Measurements from ENCODE around the gene MMP24OS. TPM values are rescaled to one million over a fixed set of nuclear protein-coding genes. Genes with fewer than 3 reads are reported as not detected.

MMP24OS gene
- total and polyA plus RNA-seq, 2 donors (not counting 1 experiment from before 2014, with no cell fraction given) = 30.1 to 44.1 TPM

- no peak for TF ChIP-seq CTCF (conservative IDR thresholded peaks at IDR 0.05 in 1 of 2, IDR thresholded peaks at IDR 0.05 in 1 of 2; ENCODE audit: low read depth in 1 of 2, low read length in 2 of 2)
Observed at GRCh38 chr20:35288325-35289060, 10.6 kb upstream of the MMP24OS start.

GRCh38 chr20:35287509-35288324 lies 9.8 kb upstream of the MMP24OS start:
- no peak overlapping the region for H3K9ac ChIP-seq (ENCODE audit: insufficient read depth, low read length)
- H3K4me2 ChIP-seq (ENCODE audit: extremely low read depth, insufficient read depth, low read length) = no peak overlapping the region
- H3K4me3 ChIP-seq (replicated peaks in 1 of 4; ENCODE audit: control extremely low read depth in 1 of 4, insufficient read depth in 1 of 4, low read depth in 3 of 4, low read length in 4 of 4) = no peak overlapping the region
- no peak for DNase-seq (ENCODE audit: low read depth in 2 of 2)
- no peaks in the 10 kb centered on the region for H3K27me3 ChIP-seq (ENCODE audit: control insufficient read depth, insufficient read depth, low read length)
- peaks cover 17% of the 10 kb centered on the region for H3K79me2 ChIP-seq (ENCODE audit: control insufficient read depth, insufficient read depth, low read length)
- no peak overlapping the region for H3K27ac ChIP-seq (ENCODE audit: insufficient read depth, low read length)
- peaks cover 2% of the 10 kb centered on the region for H3K36me3 ChIP-seq (ENCODE audit: control insufficient read depth, insufficient read depth, low read length)
- H2AFZ ChIP-seq (ENCODE audit: low read length) = no peak overlapping the region
- TF ChIP-seq CTCF (conservative IDR thresholded peaks at IDR 0.05 in 1 of 2, IDR thresholded peaks at IDR 0.05 in 1 of 2; ENCODE audit: low read depth in 1 of 2, low read length in 2 of 2) = no peak
- no peak for TF ChIP-seq EZH2 (IDR thresholded peaks at IDR 0.05; ENCODE audit: low read length, missing control alignments)
- H3K4me1 ChIP-seq (ENCODE audit: control insufficient read depth, extremely low read depth, insufficient read depth, low read length) = peaks cover 7% of the 10 kb centered on the region
- no peaks in the 10 kb centered on the region for H3K9me3 ChIP-seq (ENCODE audit: control insufficient read depth, insufficient read depth, low read depth, low read length)
- H4K20me1 ChIP-seq (ENCODE audit: control insufficient read depth, extremely low read depth, insufficient read depth, low read length) = no peaks in the 10 kb centered on the region

More at GRCh38 chr20:35288325-35289060, 10.6 kb upstream of the MMP24OS start:
- no peaks in the 10 kb centered on the region for H4K20me1 ChIP-seq (ENCODE audit: control insufficient read depth, extremely low read depth, insufficient read depth, low read length)
- no peak overlapping the region for H3K27ac ChIP-seq (ENCODE audit: insufficient read depth, low read length)
- peaks cover 3% of the 10 kb centered on the region for H3K4me1 ChIP-seq (ENCODE audit: control insufficient read depth, extremely low read depth, insufficient read depth, low read length)
- no peak overlapping the region for H3K9ac ChIP-seq (ENCODE audit: insufficient read depth, low read length)
- peaks cover 10% of the 10 kb centered on the region for H3K79me2 ChIP-seq (ENCODE audit: control insufficient read depth, insufficient read depth, low read length)
- no peak for DNase-seq (ENCODE audit: low read depth in 2 of 2)
- H3K27me3 ChIP-seq (ENCODE audit: control insufficient read depth, insufficient read depth, low read length) = no peaks in the 10 kb centered on the region
- no peaks in the 10 kb centered on the region for H3K36me3 ChIP-seq (ENCODE audit: control insufficient read depth, insufficient read depth, low read length)
- no peak overlapping the region for H3K4me3 ChIP-seq (replicated peaks in 1 of 4; ENCODE audit: control extremely low read depth in 1 of 4, insufficient read depth in 1 of 4, low read depth in 3 of 4, low read length in 4 of 4)
- no peak overlapping the region for H2AFZ ChIP-seq (ENCODE audit: low read length)
- no peaks in the 10 kb centered on the region for H3K9me3 ChIP-seq (ENCODE audit: control insufficient read depth, insufficient read depth, low read depth, low read length)
- no peak overlapping the region for H3K4me2 ChIP-seq (ENCODE audit: extremely low read depth, insufficient read depth, low read length)

GRCh38 chr20:35286899-35287508 lies 9.1 kb upstream of the MMP24OS start:
- no peak for DNase-seq (ENCODE audit: low read depth in 2 of 2)
- H3K79me2 ChIP-seq (ENCODE audit: control insufficient read depth, insufficient read depth, low read length) = peaks cover 24% of the 10 kb centered on the region
- no peak overlapping the region for H3K9ac ChIP-seq (ENCODE audit: insufficient read depth, low read length)
- H3K36me3 ChIP-seq (ENCODE audit: control insufficient read depth, insufficient read depth, low read length) = peaks cover 2% of the 10 kb centered on the region
- no peak overlapping the region for H3K4me2 ChIP-seq (ENCODE audit: extremely low read depth, insufficient read depth, low read length)
- no peak for TF ChIP-seq EZH2 (IDR thresholded peaks at IDR 0.05; ENCODE audit: low read length, missing control alignments)
- TF ChIP-seq CTCF (conservative IDR thresholded peaks at IDR 0.05 in 1 of 2, IDR thresholded peaks at IDR 0.05 in 1 of 2; ENCODE audit: low read depth in 1 of 2, low read length in 2 of 2) = no peak
- H4K20me1 ChIP-seq (ENCODE audit: control insufficient read depth, extremely low read depth, insufficient read depth, low read length) = no peaks in the 10 kb centered on the region
- H3K4me1 ChIP-seq (ENCODE audit: control insufficient read depth, extremely low read depth, insufficient read depth, low read length) = peaks cover 7% of the 10 kb centered on the region
- no peaks in the 10 kb centered on the region for H3K9me3 ChIP-seq (ENCODE audit: control insufficient read depth, insufficient read depth, low read depth, low read length)
- no peak overlapping the region for H2AFZ ChIP-seq (ENCODE audit: low read length)
- no peaks in the 10 kb centered on the region for H3K27me3 ChIP-seq (ENCODE audit: control insufficient read depth, insufficient read depth, low read length)
- H3K27ac ChIP-seq (ENCODE audit: insufficient read depth, low read length) = no peak overlapping the region
- H3K4me3 ChIP-seq (replicated peaks in 1 of 4; ENCODE audit: control extremely low read depth in 1 of 4, insufficient read depth in 1 of 4, low read depth in 3 of 4, low read length in 4 of 4) = no peak overlapping the region
